ENCODE data around the gene VCL.

GRCh38 chr10:74096777-74097176, 98.9 kb downstream of the VCL start:
- TF ChIP-seq CTCF (IDR thresholded peaks at IDR 0.05; ENCODE audit: insufficient read depth, low read length) (no peak), REST (IDR thresholded peaks at IDR 0.05; ENCODE audit: insufficient replicate concordance, low read depth) (no peak)

Measured in HL-60 (cell line).